Sigmoid colon (tissue), 7 donors: ENCODE measurements around the gene MRPL40. TPM values are rescaled to one million over a fixed set of nuclear protein-coding genes. Genes with fewer than 3 reads are reported as not detected.
A peak's percentile ranks its signal among the peaks of the same experiment; 100 is the strongest.

Experiments
- DNase-seq: peaks from one replicate; pipeline ENCODE4 v3.0.0-alpha.2; 2019
- H3K27ac ChIP-seq, 4 donors: fragments of 200-600 bp; sonication (generic); one replicate each; pipeline ENCODE4 v1.5.1; 2016 to 2019; ENCODE audit warnings: mild to moderate bottlenecking in 1 of 4
- H3K27me3 ChIP-seq, 3 donors: fragments of 200-600 bp; sonication (generic); one replicate each; pipeline ENCODE4 v1.5.1; 2019; ENCODE audit warnings: mild to moderate bottlenecking in 1 of 3
- H3K36me3 ChIP-seq, 4 donors: fragments of 200-600 bp; sonication (generic); one replicate each; pipeline ENCODE4 v1.5.1; 2016 to 2019
- H3K4me1 ChIP-seq, 4 donors: fragments of 200-600 bp; sonication (generic); one replicate each; pipeline ENCODE4 v1.5.1; 2017 to 2019
- H3K4me3 ChIP-seq, 4 donors: fragments of 200-600 bp; sonication (generic); one replicate each; pipeline ENCODE4 v1.5.1; 2017 to 2019; ENCODE audit warnings: mild to moderate bottlenecking in 2 of 4, moderate library complexity in 1 of 4
- H3K9me3 ChIP-seq, 4 donors: fragments of 200-600 bp in 3 of 4; sonication (generic) in 3 of 4; one replicate each; pipeline versions ENCODE4 v1.5.1 to v1.6.1; 2013 to 2019
- EP300 ChIP-seq, 4 donors: sonication (generic); formaldehyde crosslinking; IDR thresholded peaks; one replicate each; pipeline ENCODE4 v1.6.1; 2017; ENCODE audit warnings: antibody characterized with exemption in 4 of 4
- POLR2A ChIP-seq, 2 donors: fragments of 450-650 bp; IDR thresholded peaks; one replicate each; pipeline ENCODE4 v1.6.1; 2016; ENCODE audit warnings: antibody characterized with exemption in 2 of 2, mild to moderate bottlenecking in 2 of 2, moderate library complexity in 2 of 2
- POLR2AphosphoS5 ChIP-seq, 4 donors: sonication (generic); formaldehyde crosslinking; IDR thresholded peaks; one replicate each; pipeline ENCODE4 v1.6.1; 2017; ENCODE audit warnings: antibody characterized with exemption in 4 of 4
- WGBS, 2 donors: extraction: QIAGEN DNeasy Blood & Tissue Kit; methylation state at CpG; one replicate each; pipeline ENCODE4 v1.1.7; 2013; 5-methylcytosine and 5-hydroxymethylcytosine counted together
- intact Hi-C: fragments of 100-400 bp; cut with DNase I; formaldehyde crosslinking; loops from one replicate; pipeline ENCODE4 v1.15.1; 2023
- polyA plus RNA-seq, 3 donors: library from polyadenylated mRNA; stranded (reverse); fragments of 200-250 nt; gene quantifications; one replicate each; pipeline ENCODE4 v1.2.3, GENCODE V29; 2013
- total RNA-seq, 4 donors: library from RNA; depleted of rRNA; stranded (reverse); fragments of >200 nt; gene quantifications; one replicate each; pipeline ENCODE4 v1.1.0, GENCODE V29; 2016
- TF ChIP-seq, protein P1 (sequence below), 4 experiments: fragments of 450-650 bp in 3 of 4; fragments of 200-600 bp in 1 of 4; IDR thresholded peaks; one replicate each; pipeline ENCODE4 v1.5.1; 2016 to 2019; ENCODE audit warnings: antibody characterized with exemption in 4 of 4, mild to moderate bottlenecking in 3 of 4, moderate library complexity in 2 of 4
- donor health status: healthy with polysubstance abuse.
- donor health status: Bipolar disorder and iron deficiency.
- donor health status: healthy.

MRPL40 gene
- total and polyA plus RNA-seq, 7 donors: 19.5 to 32.4 (median 30.1) TPM

DNA sequence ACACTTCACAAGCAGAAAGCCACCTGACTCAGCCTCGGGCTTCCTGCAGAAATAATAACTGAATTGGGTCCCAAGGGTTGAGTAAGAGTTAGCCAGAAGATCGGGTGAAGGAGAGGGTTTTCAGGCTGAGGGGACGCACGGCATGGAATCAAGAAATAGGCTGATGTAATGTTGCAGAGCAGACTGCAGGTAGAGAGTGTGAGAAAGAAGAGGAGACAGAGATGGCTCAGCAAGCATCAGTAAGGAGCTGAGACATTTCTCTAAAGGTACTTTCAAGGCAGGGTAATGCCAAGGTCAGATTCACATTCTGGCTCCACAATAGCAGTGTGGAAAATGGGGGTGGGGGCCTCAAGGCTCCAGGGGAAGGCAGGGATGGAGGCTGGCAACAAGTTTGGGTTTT lies 19.4 kb upstream of the MRPL40 start:
- Histone ChIP-seq H3K4me3 (no peak overlapping the region), H3K27me3 (no peaks in the 10 kb centered on the region), H3K4me1 (peaks cover 0 to 8% (median 0%) of the 10 kb centered on the region in 4 donors), H3K27ac (no peak overlapping the region), H3K36me3 (peaks cover 0 to 23% (median 14%) of the 10 kb centered on the region in 4 donors), H3K9me3 (no peaks in the 10 kb centered on the region)
- DNase-seq: peak; percentile 13
- intact Hi-C loops: no loop called here
- no peak for TF ChIP-seq POLR2A (IDR thresholded peaks at IDR 0.05)
- 88 to 91% methylated on average over 4 of the region's 4 CpGs for WGBS, 2 donors

DNA sequence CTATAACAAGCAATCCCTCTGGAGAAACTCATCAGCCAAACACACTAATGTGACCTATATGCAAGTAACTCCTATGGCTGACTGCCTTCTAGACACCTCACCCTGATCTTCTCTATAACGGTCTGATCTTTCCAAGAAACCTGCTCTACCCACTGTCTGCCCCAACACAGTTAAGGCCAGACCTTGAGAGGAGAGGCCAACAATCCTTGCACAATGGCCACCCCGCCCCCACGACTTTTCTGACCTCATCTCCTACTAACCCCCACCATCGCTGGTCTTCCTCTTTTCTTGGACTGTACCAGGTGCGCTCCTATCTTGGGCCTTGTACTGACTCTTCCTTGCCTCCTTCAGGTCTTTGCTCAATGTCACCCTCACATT lies 13.3 kb upstream of the MRPL40 start:
- Histone ChIP-seq H3K36me3 (no peaks in the 10 kb centered on the region), H3K4me3 (no peak overlapping the region), H3K27me3 (no peaks in the 10 kb centered on the region), H3K9me3 (no peaks in the 10 kb centered on the region), H3K27ac (no peak overlapping the region), H3K4me1 (peaks cover 0 to 16% (median 3%) of the 10 kb centered on the region in 4 donors)
- intact Hi-C loops: no loop called here
- no peak for DNase-seq
- WGBS, 2 donors: 70 to 86% methylated on average over 5 of the region's 5 CpGs
- TF ChIP-seq EP300 (IDR thresholded peaks at IDR 0.05): no peak
- no peak for TF ChIP-seq POLR2A (IDR thresholded peaks at IDR 0.05)
- no peak for TF ChIP-seq POLR2AphosphoS5 (IDR thresholded peaks at IDR 0.05)
- TF ChIP-seq, protein P1, sequence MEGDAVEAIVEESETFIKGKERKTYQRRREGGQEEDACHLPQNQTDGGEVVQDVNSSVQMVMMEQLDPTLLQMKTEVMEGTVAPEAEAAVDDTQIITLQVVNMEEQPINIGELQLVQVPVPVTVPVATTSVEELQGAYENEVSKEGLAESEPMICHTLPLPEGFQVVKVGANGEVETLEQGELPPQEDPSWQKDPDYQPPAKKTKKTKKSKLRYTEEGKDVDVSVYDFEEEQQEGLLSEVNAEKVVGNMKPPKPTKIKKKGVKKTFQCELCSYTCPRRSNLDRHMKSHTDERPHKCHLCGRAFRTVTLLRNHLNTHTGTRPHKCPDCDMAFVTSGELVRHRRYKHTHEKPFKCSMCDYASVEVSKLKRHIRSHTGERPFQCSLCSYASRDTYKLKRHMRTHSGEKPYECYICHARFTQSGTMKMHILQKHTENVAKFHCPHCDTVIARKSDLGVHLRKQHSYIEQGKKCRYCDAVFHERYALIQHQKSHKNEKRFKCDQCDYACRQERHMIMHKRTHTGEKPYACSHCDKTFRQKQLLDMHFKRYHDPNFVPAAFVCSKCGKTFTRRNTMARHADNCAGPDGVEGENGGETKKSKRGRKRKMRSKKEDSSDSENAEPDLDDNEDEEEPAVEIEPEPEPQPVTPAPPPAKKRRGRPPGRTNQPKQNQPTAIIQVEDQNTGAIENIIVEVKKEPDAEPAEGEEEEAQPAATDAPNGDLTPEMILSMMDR (IDR thresholded peaks at IDR 0.05): no peak

DNA sequence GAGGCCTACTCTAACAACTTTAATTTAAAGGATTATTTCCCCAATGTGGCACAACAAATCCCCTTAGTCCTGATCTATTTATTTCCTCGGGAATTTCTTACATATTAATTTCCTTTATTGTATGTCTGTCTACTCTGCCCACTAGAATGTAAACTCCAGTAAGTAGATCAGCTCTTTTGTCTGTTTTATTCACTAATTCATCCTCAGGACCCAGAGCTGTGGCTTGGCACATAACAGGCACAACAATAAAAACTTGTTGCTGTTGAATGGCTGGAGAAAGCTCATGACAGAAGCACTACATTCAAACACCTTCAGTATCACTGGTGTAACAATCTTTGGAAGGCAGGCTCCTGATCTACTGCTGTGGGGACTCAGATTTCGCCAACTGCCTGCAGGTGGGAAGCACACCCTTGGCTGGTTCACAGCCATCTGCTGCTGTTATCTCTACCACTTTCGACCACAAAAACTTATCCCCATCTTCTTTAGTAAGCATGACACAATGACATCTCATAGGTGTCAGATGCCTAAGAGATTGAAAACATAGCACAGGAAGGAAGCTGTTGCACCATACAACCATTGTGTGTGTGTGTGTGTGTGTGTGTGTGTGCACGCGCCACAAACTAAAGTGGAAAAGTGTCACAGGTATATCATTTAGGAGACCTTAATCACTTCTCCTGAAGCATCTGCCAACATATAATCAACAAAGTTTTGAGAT lies 12.7 kb upstream of the MRPL40 start:
- Histone ChIP-seq H3K4me1 (peaks cover 0 to 16% (median 3%) of the 10 kb centered on the region in 4 donors), H3K4me3 (no peak overlapping the region), H3K27me3 (no peaks in the 10 kb centered on the region), H3K27ac (no peak overlapping the region), H3K36me3 (no peaks in the 10 kb centered on the region), H3K9me3 (no peaks in the 10 kb centered on the region)
- WGBS, 2 donors: 62 to 78% methylated on average over 5 of the region's 5 CpGs
- no peak for DNase-seq
- intact Hi-C loops: no loop called here
- TF ChIP-seq, protein P1 (IDR thresholded peaks at IDR 0.05): no peak
- no peak for TF ChIP-seq POLR2AphosphoS5 (IDR thresholded peaks at IDR 0.05)
- TF ChIP-seq EP300 (IDR thresholded peaks at IDR 0.05): no peak
- no peak for TF ChIP-seq POLR2A (IDR thresholded peaks at IDR 0.05)

DNA sequence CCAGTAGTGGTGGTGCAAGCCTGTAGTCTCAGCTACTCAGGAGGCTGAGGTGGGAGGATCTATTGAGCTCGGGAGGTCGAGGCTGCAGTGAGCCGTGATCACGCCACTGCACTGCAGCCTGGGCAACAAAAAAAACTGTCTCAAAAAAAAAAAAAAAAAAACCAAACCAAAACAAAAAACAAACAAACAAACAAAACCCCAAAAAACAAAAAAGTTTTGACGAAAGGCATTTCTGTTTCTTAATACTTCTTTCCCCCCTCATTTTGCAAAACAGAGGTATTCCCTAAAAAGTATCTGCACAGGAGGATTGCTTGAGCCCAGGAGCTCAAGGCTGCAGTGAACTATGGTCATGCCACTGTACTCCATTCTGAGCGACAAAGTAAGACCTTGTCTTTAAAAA lies 12.0 kb upstream of the MRPL40 start:
- Histone ChIP-seq H3K27ac (no peak overlapping the region), H3K9me3 (no peaks in the 10 kb centered on the region), H3K4me3 (no peak overlapping the region), H3K4me1 (peaks cover 0 to 16% (median 3%) of the 10 kb centered on the region in 4 donors), H3K27me3 (no peaks in the 10 kb centered on the region), H3K36me3 (peaks cover 0 to 4% (median 0%) of the 10 kb centered on the region in 4 donors)
- no peak for TF ChIP-seq EP300 (IDR thresholded peaks at IDR 0.05)
- TF ChIP-seq, protein P1 (IDR thresholded peaks at IDR 0.05): no peak
- no peak for TF ChIP-seq POLR2AphosphoS5 (IDR thresholded peaks at IDR 0.05)
- TF ChIP-seq POLR2A (IDR thresholded peaks at IDR 0.05): no peak
- 88% methylated on average over 6 of the region's 6 CpGs for WGBS, 2 donors
- no peak for DNase-seq
- intact Hi-C loops: no loop called here

DNA sequence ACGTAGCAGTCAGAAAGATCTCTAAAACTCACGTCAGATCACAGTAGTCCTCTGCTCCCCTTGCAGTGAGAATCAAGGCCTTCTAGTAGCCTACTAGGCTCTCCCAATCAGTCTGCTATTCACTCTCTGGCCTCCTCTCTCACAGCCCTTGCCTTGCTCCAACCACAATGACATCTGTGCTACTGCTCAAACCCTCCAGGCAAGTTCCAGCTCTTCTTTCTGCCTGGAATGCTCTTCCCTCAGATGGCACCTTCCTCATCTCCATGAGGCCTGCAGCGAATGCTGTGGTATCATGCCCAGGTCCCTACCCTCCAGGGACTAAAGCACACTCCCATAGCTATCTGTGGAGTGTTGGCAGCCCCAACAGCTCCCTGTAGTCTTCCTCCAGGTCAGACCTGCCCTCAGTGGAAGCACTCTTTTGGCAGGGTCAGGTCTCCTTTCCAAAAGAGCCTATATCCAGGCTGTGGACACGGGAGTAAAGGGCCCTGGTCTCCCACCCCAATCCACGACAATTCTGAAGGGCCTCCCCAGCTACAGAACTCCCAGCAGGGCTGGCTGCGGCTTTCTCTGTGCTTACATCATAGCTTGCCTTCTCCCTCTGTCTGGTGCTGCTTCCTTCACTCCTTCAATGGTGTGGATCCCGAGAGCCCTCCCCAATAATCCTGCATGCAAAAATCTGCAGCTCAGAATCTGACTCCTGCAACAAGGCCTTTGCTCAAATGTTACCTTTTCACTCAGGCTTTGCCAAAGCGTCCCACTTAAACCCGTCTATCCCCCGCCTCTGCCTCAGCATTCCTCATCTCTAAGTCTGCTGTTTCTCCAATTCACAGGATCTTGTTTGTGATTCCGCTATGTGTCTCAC lies 9.7 kb upstream of the MRPL40 start:
- intact Hi-C loops: no loop called here
- H3K36me3 ChIP-seq: peaks cover 0 to 4% (median 0%) of the 10 kb centered on the region in 4 donors
- H3K27ac ChIP-seq: no peak overlapping the region
- 85 to 93% methylated on average over 11 of the region's 11 CpGs for WGBS, 2 donors
- no peaks in the 10 kb centered on the region for H3K9me3 ChIP-seq
- DNase-seq: no peak
- H3K4me3 ChIP-seq: no peak overlapping the region
- TF ChIP-seq EP300 (IDR thresholded peaks at IDR 0.05) (no peak), POLR2AphosphoS5 (IDR thresholded peaks at IDR 0.05) (no peak), POLR2A (IDR thresholded peaks at IDR 0.05) (no peak)
- TF ChIP-seq, protein P1 (IDR thresholded peaks at IDR 0.05): no peak
- H3K4me1 ChIP-seq: peaks cover 0 to 16% (median 3%) of the 10 kb centered on the region in 4 donors
- no peaks in the 10 kb centered on the region for H3K27me3 ChIP-seq
